B cell (primary cell): ENCODE data around the gene IRS2. TPM values are rescaled to one million over a fixed set of nuclear protein-coding genes. Genes with fewer than 3 reads are reported as not detected.

Experiments used
- ATAC-seq: fragments of 200-7000 bp; cut with Tn5 transposase; one replicate; pipeline ENCODE4 v1.10.0; 2021; ENCODE audit warnings: low read depth, mild to moderate bottlenecking, moderate number of reproducible peaks, moderate library complexity
- CTCF ChIA-PET: fragments of 350-600 bp; sonication (Branson Sonifier 250); formaldehyde crosslinking; loops from one replicate; lab custom pipeline; 2021; ENCODE audit warnings: antibody characterized with exemption, inconsistent platforms; lab: Charles Lee
- POLR2A ChIA-PET: fragments of 350-600 bp; sonication (Branson Sonifier 250); formaldehyde crosslinking; loops from one replicate; lab custom pipeline; 2021; ENCODE audit warnings: antibody characterized with exemption; lab: Charles Lee
- DNase-seq: peaks from one replicate; pipeline ENCODE4 v3.0.0; 2013
- H2AFZ ChIP-seq: 2 replicates; pipeline ENCODE4 v1.6.1; 2012; ENCODE audit warnings: mild to moderate bottlenecking, low read depth, low read length; ENCODE audit not compliant: insufficient read depth, poor library complexity, severe bottlenecking
- H3K27ac ChIP-seq, 2 donors: 1 replicate in 1 of 2; 2 replicates in 1 of 2; pipeline ENCODE4 v1.5.1; 2012 to 2013; ENCODE audit warnings: low read length in 2 of 2, mild to moderate bottlenecking in 2 of 2, moderate library complexity in 1 of 2
- H3K27me3 ChIP-seq, 4 experiments: fragments of 200-600 bp in 1 of 4; sonication (generic) in 1 of 4; replicated peaks in 1 of 4; 1 replicate in 2 of 4; 2 replicates in 2 of 4; pipeline versions ENCODE4 v1.6.1 to v1.7.0; 2013 to 2016; ENCODE audit warnings: low read length in 3 of 4, mild to moderate bottlenecking in 2 of 4, mixed read lengths in 1 of 4, moderate library complexity in 1 of 4; ENCODE audit not compliant: insufficient read depth in 4 of 4, control insufficient read depth in 3 of 4; ENCODE audit errors: control extremely low read depth in 1 of 4
- H3K36me3 ChIP-seq, 2 experiments: replicated peaks in 1 of 2; 1 replicate in 1 of 2; 2 replicates in 1 of 2; pipeline versions ENCODE4 v1.6.1 to v1.7.1; 2013; ENCODE audit warnings: low read length in 1 of 2; ENCODE audit not compliant: insufficient read depth in 2 of 2, control insufficient read depth in 1 of 2; ENCODE audit errors: control extremely low read depth in 1 of 2, extremely low read depth in 1 of 2
- H3K4me1 ChIP-seq, 2 donors: fragments of 200-600 bp in 1 of 2; sonication (generic) in 1 of 2; 1 replicate in 1 of 2; 2 replicates in 1 of 2; pipeline versions ENCODE4 v1.5.1 to v1.6.1; 2013 to 2017; ENCODE audit warnings: low read length in 2 of 2; ENCODE audit not compliant: control insufficient read depth in 2 of 2, insufficient read depth in 2 of 2
- H3K4me2 ChIP-seq: replicated peaks from 2 replicates; pipeline ENCODE3; 2012; ENCODE audit warnings: mild to moderate bottlenecking, low read depth, low read length; ENCODE audit not compliant: poor library complexity, severe bottlenecking
- H3K4me3 ChIP-seq, 5 experiments: fragments of 200-600 bp in 1 of 5; sonication (generic) in 1 of 5; 1 replicate in 3 of 5; 2 replicates in 2 of 5; pipeline versions ENCODE4 v1.5.1 to v1.7.0; 2011 to 2016; ENCODE audit warnings: low read length in 4 of 5, mild to moderate bottlenecking in 4 of 5, low read depth in 2 of 5, control low read depth in 1 of 5, moderate library complexity in 1 of 5; ENCODE audit not compliant: insufficient read depth in 1 of 5; ENCODE audit errors: control extremely low read depth in 1 of 5, extremely low read depth in 1 of 5
- H3K79me2 ChIP-seq: fragments of 200-600 bp; sonication (generic); one replicate; pipeline ENCODE4 v1.6.0; 2016; ENCODE audit warnings: low read length; ENCODE audit not compliant: control insufficient read depth, insufficient read depth
- H3K9ac ChIP-seq: fragments of 200-600 bp; sonication (generic); 2 replicates; pipeline ENCODE4 v1.6.1; 2017; ENCODE audit warnings: mild to moderate bottlenecking, low read length, moderate library complexity
- H3K9me3 ChIP-seq, 3 donors: one replicate each; pipeline versions ENCODE4 v1.6.1 to v1.7.1; 2013; ENCODE audit warnings: low read length in 2 of 3; ENCODE audit not compliant: control insufficient read depth in 2 of 3, insufficient read depth in 1 of 3; ENCODE audit errors: control extremely low read depth in 1 of 3
- H4K20me1 ChIP-seq: 2 replicates; pipeline ENCODE4 v1.6.0; 2012; ENCODE audit warnings: mild to moderate bottlenecking, low read length; ENCODE audit not compliant: insufficient read depth, control insufficient read depth, poor library complexity, severe bottlenecking
- H3K27ac Mint-ChIP-seq: one replicate; pipeline ENCODE4 v1.8.0; 2021; ENCODE audit warnings: mixed read lengths
- H3K27me3 Mint-ChIP-seq: one replicate; pipeline ENCODE4 v1.8.0; 2021; ENCODE audit warnings: mixed read lengths
- H3K4me1 Mint-ChIP-seq: one replicate; pipeline ENCODE4 v1.8.0; 2021; ENCODE audit warnings: mixed read lengths
- H3K4me3 Mint-ChIP-seq: one replicate; pipeline ENCODE4 v1.8.0; 2021; ENCODE audit warnings: mixed read lengths
- H3K9me3 Mint-ChIP-seq: one replicate; pipeline ENCODE4 v1.8.0; 2022; ENCODE audit warnings: mixed read lengths; ENCODE audit not compliant: insufficient read depth
- EZH2 ChIP-seq: IDR thresholded peaks from 2 replicates; pipeline ENCODE4 v1.6.1; 2012; ENCODE audit warnings: borderline replicate concordance, low read depth, mild to moderate bottlenecking, moderate library complexity, low read length; ENCODE audit not compliant: insufficient read depth, poor library complexity, severe bottlenecking
- WGBS: methylation state at CpG from one replicate; pipeline ENCODE4 v1.1.5; 2013; ENCODE audit warnings: missing lambda C conversion rate; ENCODE audit not compliant: insufficient coverage; 5-methylcytosine and 5-hydroxymethylcytosine counted together
- intact Hi-C: fragments of 100-400 bp; cut with micrococcal nuclease; formaldehyde crosslinking; loops from one replicate; pipeline ENCODE4 v1.10.0; 2022
- polyA plus RNA-seq: library from polyadenylated mRNA; depleted of rRNA; stranded (reverse); fragments of >200 nt; gene quantifications from 2 replicates; pipeline ENCODE4 v1.2.3, GENCODE V29; 2012
- total RNA-seq, 2 donors: library from RNA; stranded (reverse); fragments of 120-200 nt in 1 of 2; gene quantifications; 1 replicate in 1 of 2; 2 replicates in 1 of 2; pipeline versions ENCODE4 v1.2.3 to v1.2.4, GENCODE V29; 2013 to 2022
- TF ChIP-seq, protein P1 (sequence below): fragments of 200-600 bp; IDR thresholded peaks from one replicate; pipeline ENCODE4 v1.8.0; 2022; ENCODE audit warnings: antibody characterized with exemption, mild to moderate bottlenecking

Gene IRS2
- total and polyA plus RNA-seq, 2 donors (not counting 1 experiment from before 2014, with no cell fraction given): 5.8 to 26.9 TPM

- Histone ChIP-seq H4K20me1 (no peaks in the 10 kb centered on the region), H3K27ac (no peak overlapping the region), H3K36me3 (no peaks in the 10 kb centered on the region), H3K9ac (no peak overlapping the region), H3K9me3 (peaks cover 0 to 15% (median 0%) of the 10 kb centered on the region in 3 donors), H2AFZ (no peak overlapping the region), H3K4me3 (no peak overlapping the region), H3K4me1 (no peaks in the 10 kb centered on the region), H3K79me2 (no peaks in the 10 kb centered on the region), H3K4me2 (no peak overlapping the region), H3K27me3 (peaks cover 0 to 2% (median 0%) of the 10 kb centered on the region in 4 experiments)
- ATAC-seq: no peak
- no peaks in the 10 kb centered on the region for H3K4me1 Mint-ChIP-seq
- CTCF ChIA-PET: no interaction called here
- TF ChIP-seq, protein P1, sequence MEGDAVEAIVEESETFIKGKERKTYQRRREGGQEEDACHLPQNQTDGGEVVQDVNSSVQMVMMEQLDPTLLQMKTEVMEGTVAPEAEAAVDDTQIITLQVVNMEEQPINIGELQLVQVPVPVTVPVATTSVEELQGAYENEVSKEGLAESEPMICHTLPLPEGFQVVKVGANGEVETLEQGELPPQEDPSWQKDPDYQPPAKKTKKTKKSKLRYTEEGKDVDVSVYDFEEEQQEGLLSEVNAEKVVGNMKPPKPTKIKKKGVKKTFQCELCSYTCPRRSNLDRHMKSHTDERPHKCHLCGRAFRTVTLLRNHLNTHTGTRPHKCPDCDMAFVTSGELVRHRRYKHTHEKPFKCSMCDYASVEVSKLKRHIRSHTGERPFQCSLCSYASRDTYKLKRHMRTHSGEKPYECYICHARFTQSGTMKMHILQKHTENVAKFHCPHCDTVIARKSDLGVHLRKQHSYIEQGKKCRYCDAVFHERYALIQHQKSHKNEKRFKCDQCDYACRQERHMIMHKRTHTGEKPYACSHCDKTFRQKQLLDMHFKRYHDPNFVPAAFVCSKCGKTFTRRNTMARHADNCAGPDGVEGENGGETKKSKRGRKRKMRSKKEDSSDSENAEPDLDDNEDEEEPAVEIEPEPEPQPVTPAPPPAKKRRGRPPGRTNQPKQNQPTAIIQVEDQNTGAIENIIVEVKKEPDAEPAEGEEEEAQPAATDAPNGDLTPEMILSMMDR: no peak
- TF ChIP-seq EZH2: no peak
- intact Hi-C loops: no loop called here
- H3K4me3 Mint-ChIP-seq: no peak overlapping the region
- POLR2A ChIA-PET: no interaction called here
- no peak for DNase-seq
- peaks cover 12% of the 10 kb centered on the region for H3K27me3 Mint-ChIP-seq
- H3K27ac Mint-ChIP-seq: no peak overlapping the region
- H3K9me3 Mint-ChIP-seq: no peaks in the 10 kb centered on the region
- WGBS: 97% methylated on average over 3 of the region's 7 CpGs
Observed at GRCh38 chr13:109741966-109742365, 44.4 kb downstream of the IRS2 start.

GRCh38 chr13:109740721-109741120 is 45.7 kb downstream of the IRS2 start:
- POLR2A ChIA-PET: no interaction called here

More at GRCh38 chr13:109740721-109741120, 45.7 kb downstream of the IRS2 start:
- Mint-ChIP-seq H3K9me3 (no peaks in the 10 kb centered on the region), H3K27me3 (peaks cover 12% of the 10 kb centered on the region), H3K27ac (no peak overlapping the region), H3K4me3 (no peak overlapping the region), H3K4me1 (no peaks in the 10 kb centered on the region)
- no peak for DNase-seq
- CTCF ChIA-PET: no interaction called here
- ATAC-seq: no peak
- Histone ChIP-seq H4K20me1 (no peaks in the 10 kb centered on the region), H3K9me3 (peaks cover 0 to 12% (median 0%) of the 10 kb centered on the region in 3 donors), H3K4me3 (no peak overlapping the region), H3K36me3 (no peaks in the 10 kb centered on the region), H2AFZ (no peak overlapping the region), H3K27ac (no peak overlapping the region), H3K79me2 (no peaks in the 10 kb centered on the region), H3K27me3 (peaks cover 0 to 2% (median 0%) of the 10 kb centered on the region in 4 experiments), H3K4me1 (no peaks in the 10 kb centered on the region), H3K4me2 (no peak overlapping the region), H3K9ac (no peak overlapping the region)
- TF ChIP-seq EZH2: no peak
- TF ChIP-seq, protein P1: no peak
- WGBS: 98% methylated on average over 10 of the region's 10 CpGs
- intact Hi-C loops: no loop called here
